Measurements from ENCODE around the gene RAB12. TPM values are rescaled to one million over a fixed set of nuclear protein-coding genes. Genes with fewer than 3 reads are reported as not detected.

Gene RAB12
- total RNA-seq, 4 donors from 2014 or later, result 21.4 to 37.1 (median 28.4) TPM

- Histone ChIP-seq H3K27ac (no peak overlapping the region), H3K4me1 (no peaks in the 10 kb centered on the region), H3K9me3 (no peaks in the 10 kb centered on the region), H3K27me3 (no peaks in the 10 kb centered on the region), H3K36me3 (no peaks in the 10 kb centered on the region), H3K4me3 (no peak overlapping the region)
- no peak for TF ChIP-seq POLR2A (IDR thresholded peaks at IDR 0.05)
- TF ChIP-seq CTCF (IDR thresholded peaks at IDR 0.05), result no peak
- no peak for DNase-seq
Observed at GRCh38 chr18:8673256-8674209, 64.3 kb downstream of the RAB12 start.

- no peak overlapping the region for H3K27ac ChIP-seq
- H3K4me3 ChIP-seq, result no peak overlapping the region
- no peaks in the 10 kb centered on the region for H3K4me1 ChIP-seq
- no peak for DNase-seq
- H3K27me3 ChIP-seq, result no peaks in the 10 kb centered on the region
- H3K9me3 ChIP-seq, result no peaks in the 10 kb centered on the region
- H3K36me3 ChIP-seq, result no peaks in the 10 kb centered on the region
- no peak for TF ChIP-seq CTCF (IDR thresholded peaks at IDR 0.05)
- no peak for TF ChIP-seq POLR2A (IDR thresholded peaks at IDR 0.05)
Observed at GRCh38 chr18:8675057-8675456, 65.8 kb downstream of the RAB12 start.

- TF ChIP-seq CTCF (IDR thresholded peaks at IDR 0.05) (no peak), POLR2A (IDR thresholded peaks at IDR 0.05) (no peak)
- no peaks in the 10 kb centered on the region for H3K27me3 ChIP-seq
- no peak for DNase-seq
Observed at GRCh38 chr18:8681196-8681595, 72.0 kb downstream of the RAB12 start.

GRCh38 chr18:8684577-8684976, 75.3 kb downstream of the RAB12 start:
- H3K4me3 ChIP-seq, result no peak overlapping the region
- H3K36me3 ChIP-seq, result no peaks in the 10 kb centered on the region
- H3K27ac ChIP-seq, result no peak overlapping the region
- TF ChIP-seq CTCF (IDR thresholded peaks at IDR 0.05) (no peak), POLR2A (IDR thresholded peaks at IDR 0.05) (no peak)
- no peaks in the 10 kb centered on the region for H3K9me3 ChIP-seq
- H3K27me3 ChIP-seq, result no peaks in the 10 kb centered on the region
- DNase-seq, result no peak
- H3K4me1 ChIP-seq, result no peaks in the 10 kb centered on the region

More at GRCh38 chr18:8681196-8681595, 72.0 kb downstream of the RAB12 start:
- H3K4me1 ChIP-seq, result no peaks in the 10 kb centered on the region
- no peak overlapping the region for H3K27ac ChIP-seq
- H3K36me3 ChIP-seq, result no peaks in the 10 kb centered on the region
- H3K9me3 ChIP-seq, result no peaks in the 10 kb centered on the region
- H3K4me3 ChIP-seq, result no peak overlapping the region

- DNase-seq, result no peak
- Histone ChIP-seq H3K4me1 (no peaks in the 10 kb centered on the region), H3K27me3 (no peaks in the 10 kb centered on the region), H3K9me3 (no peaks in the 10 kb centered on the region), H3K36me3 (no peaks in the 10 kb centered on the region), H3K4me3 (no peak overlapping the region), H3K27ac (no peak overlapping the region)
- TF ChIP-seq POLR2A (IDR thresholded peaks at IDR 0.05) (no peak), CTCF (IDR thresholded peaks at IDR 0.05) (no peak)
Observed at GRCh38 chr18:8685141-8685913, 76.1 kb downstream of the RAB12 start.
